ENCODE measurements around the gene SRPK1.

DNA sequence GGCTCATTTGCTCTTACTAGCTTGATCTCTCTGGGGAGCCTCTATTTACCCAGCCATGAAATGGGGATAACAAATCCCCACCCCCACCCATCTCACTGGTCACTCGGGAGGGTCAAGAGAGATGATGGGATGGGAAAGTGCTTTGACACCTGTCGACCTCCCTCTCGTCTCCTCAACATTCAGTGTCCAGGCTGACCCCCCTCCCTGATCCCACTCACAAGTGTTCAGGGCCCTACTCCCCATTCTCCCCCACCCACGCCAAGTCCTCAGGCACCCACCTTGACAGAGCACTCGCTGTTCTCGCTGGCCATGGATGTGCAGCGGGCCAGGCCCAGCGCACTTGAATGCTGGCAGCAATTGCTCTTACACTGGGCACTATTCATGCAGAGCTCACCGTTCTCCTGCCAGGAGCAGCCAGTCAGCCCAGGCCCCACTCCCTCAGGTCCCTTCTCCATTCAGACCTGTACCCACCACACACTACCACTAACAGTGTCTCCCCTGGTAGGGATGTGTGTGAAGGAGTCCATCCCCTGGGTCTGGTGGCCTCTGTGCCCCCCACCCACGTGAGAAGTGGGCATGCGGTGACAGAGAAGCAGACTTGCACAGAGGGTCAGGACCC is 125.3 kb downstream of the SRPK1 start:
- TF ChIP-seq, protein P1, sequence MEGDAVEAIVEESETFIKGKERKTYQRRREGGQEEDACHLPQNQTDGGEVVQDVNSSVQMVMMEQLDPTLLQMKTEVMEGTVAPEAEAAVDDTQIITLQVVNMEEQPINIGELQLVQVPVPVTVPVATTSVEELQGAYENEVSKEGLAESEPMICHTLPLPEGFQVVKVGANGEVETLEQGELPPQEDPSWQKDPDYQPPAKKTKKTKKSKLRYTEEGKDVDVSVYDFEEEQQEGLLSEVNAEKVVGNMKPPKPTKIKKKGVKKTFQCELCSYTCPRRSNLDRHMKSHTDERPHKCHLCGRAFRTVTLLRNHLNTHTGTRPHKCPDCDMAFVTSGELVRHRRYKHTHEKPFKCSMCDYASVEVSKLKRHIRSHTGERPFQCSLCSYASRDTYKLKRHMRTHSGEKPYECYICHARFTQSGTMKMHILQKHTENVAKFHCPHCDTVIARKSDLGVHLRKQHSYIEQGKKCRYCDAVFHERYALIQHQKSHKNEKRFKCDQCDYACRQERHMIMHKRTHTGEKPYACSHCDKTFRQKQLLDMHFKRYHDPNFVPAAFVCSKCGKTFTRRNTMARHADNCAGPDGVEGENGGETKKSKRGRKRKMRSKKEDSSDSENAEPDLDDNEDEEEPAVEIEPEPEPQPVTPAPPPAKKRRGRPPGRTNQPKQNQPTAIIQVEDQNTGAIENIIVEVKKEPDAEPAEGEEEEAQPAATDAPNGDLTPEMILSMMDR (IDR thresholded peaks at IDR 0.05; ENCODE audit: low read length), result no peak
- no peak for TF ChIP-seq EZH2 (IDR thresholded peaks at IDR 0.05; ENCODE audit: borderline replicate concordance, low read length)
